AG04450 (cell line): ENCODE data around the gene GID8. TPM values are rescaled to one million over a fixed set of nuclear protein-coding genes. Genes with fewer than 3 reads are reported as not detected.

Experiments used
- CTCF ChIA-PET: fragments of 300-600, 350-600 bp; formaldehyde crosslinking; extraction: SDS; loops from one replicate; lab custom pipeline; 2022; ENCODE audit warnings: antibody characterized with exemption, inconsistent platforms; lab: Charles Lee
- POLR2A ChIA-PET: fragments of 350-600 bp; formaldehyde crosslinking; extraction: SDS; loops from one replicate; lab custom pipeline; 2021; ENCODE audit warnings: antibody characterized with exemption, inconsistent platforms; lab: Yijun Ruan, JAX
- DNase-seq: peaks from one replicate; pipeline ENCODE4 v3.0.0-alpha.2; 2011; ENCODE audit warnings: low read depth, low spot score
- H3K27ac ChIP-seq: one replicate; pipeline ENCODE4 v1.5.1; 2012; ENCODE audit warnings: low read depth, low read length, control low read depth
- H3K27me3 ChIP-seq: one replicate; pipeline ENCODE4 v1.6.0; 2012; ENCODE audit warnings: low read length; ENCODE audit not compliant: control insufficient read depth, insufficient read depth
- H3K4me3 ChIP-seq: 2 replicates; pipeline ENCODE4 v1.5.1; 2011; ENCODE audit warnings: mild to moderate bottlenecking, low read depth, low read length, control low read depth
- H3K9me3 ChIP-seq: 2 replicates; pipeline ENCODE4 v1.5.1; 2012; ENCODE audit warnings: low read length; ENCODE audit not compliant: control insufficient read depth, insufficient read depth
- polyA plus RNA-seq: library from polyadenylated mRNA; depleted of rRNA; stranded (reverse); fragments of >200 nt; gene quantifications from 2 replicates; pipeline ENCODE4 v1.2.3, GENCODE V29; 2011
- TF ChIP-seq, protein P1 (sequence below): IDR thresholded peaks from 2 replicates; pipeline ENCODE4 v1.5.1; 2011; ENCODE audit warnings: low read depth, low read length, control low read depth, inconsistent platforms

GID8 gene
- polyA plus RNA-seq, 1 experiment = 24.4 TPM

- TF ChIP-seq, protein P1, sequence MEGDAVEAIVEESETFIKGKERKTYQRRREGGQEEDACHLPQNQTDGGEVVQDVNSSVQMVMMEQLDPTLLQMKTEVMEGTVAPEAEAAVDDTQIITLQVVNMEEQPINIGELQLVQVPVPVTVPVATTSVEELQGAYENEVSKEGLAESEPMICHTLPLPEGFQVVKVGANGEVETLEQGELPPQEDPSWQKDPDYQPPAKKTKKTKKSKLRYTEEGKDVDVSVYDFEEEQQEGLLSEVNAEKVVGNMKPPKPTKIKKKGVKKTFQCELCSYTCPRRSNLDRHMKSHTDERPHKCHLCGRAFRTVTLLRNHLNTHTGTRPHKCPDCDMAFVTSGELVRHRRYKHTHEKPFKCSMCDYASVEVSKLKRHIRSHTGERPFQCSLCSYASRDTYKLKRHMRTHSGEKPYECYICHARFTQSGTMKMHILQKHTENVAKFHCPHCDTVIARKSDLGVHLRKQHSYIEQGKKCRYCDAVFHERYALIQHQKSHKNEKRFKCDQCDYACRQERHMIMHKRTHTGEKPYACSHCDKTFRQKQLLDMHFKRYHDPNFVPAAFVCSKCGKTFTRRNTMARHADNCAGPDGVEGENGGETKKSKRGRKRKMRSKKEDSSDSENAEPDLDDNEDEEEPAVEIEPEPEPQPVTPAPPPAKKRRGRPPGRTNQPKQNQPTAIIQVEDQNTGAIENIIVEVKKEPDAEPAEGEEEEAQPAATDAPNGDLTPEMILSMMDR = no peak
- no peak for DNase-seq
- CTCF ChIA-PET = interaction anchor here (1.1 to 2.8 kb wide), 2 partner anchors 30 to 79 kb away, joined by 3 to 9 read pairs; no protein-coding TSS in a partner anchor
- no peaks in the 10 kb centered on the region; the same call in 1 of the 2 replicates for H3K9me3 ChIP-seq
- H3K27me3 ChIP-seq = peaks cover 56% of the 10 kb centered on the region
- no peak overlapping the region for H3K27ac ChIP-seq
- POLR2A ChIA-PET = interaction anchor here (0.6 kb wide), 1 partner anchor 51 kb away, joined by 5 read pairs; no protein-coding TSS in a partner anchor
- H3K4me3 ChIP-seq = no peak overlapping the region
These were observed 41.4 kb downstream of the GID8 start for GRCh38 chr20:62979310-62979709.

- Histone ChIP-seq H3K27me3 (peaks cover 54% of the 10 kb centered on the region), H3K4me3 (no peak overlapping the region), H3K27ac (no peak overlapping the region), H3K9me3 (no peaks in the 10 kb centered on the region; the same call in 1 of the 2 replicates)
- TF ChIP-seq, protein P1 = no peak
- ChIA-PET POLR2A (no interaction called here), CTCF (interaction anchor here (0.8 to 3.0 kb wide), 3 partner anchors 7 to 29 kb away, joined by 3 to 11 read pairs (median 9); no protein-coding TSS in a partner anchor)
- DNase-seq = no peak
These were observed 42.0 kb downstream of the GID8 start for GRCh38 chr20:62979876-62980373.

DNA sequence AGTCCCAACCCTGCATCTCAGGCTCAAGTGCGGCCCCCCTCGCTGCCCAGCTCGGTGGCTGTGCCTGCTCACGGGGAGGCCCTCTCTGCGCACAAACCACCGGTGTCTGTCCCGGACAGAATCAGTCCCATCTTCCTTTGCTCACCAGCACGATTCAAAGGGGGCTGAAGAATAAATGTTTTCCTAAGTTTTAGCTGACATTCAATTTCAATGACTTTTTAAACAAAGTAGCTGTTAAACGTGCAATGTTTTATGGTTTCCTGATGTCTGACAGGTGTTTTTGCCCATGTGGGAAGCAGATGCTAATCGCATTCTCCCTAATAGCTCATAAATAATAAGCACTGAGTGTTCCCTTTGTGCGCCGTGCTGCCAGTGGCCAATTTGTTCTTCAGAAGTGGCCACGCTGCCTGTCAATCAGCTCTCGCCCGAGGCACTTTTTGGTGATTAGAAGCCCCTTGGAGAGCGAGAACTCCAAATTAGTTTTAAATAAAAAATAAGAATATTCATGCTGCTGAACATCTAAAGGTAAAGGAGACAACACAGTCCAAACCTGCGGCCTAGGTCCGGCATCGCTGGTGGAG lies 42.5 kb downstream of the GID8 start:
- no peak overlapping the region for H3K27ac ChIP-seq
- peaks cover 53% of the 10 kb centered on the region for H3K27me3 ChIP-seq
- no peak overlapping the region for H3K4me3 ChIP-seq
- DNase-seq = no peak
- CTCF ChIA-PET = interaction anchor here (0.8 to 3.0 kb wide), 3 partner anchors 8 to 28 kb away, joined by 3 to 11 read pairs (median 9); no protein-coding TSS in a partner anchor
- no peaks in the 10 kb centered on the region; the same call in 1 of the 2 replicates for H3K9me3 ChIP-seq
- TF ChIP-seq, protein P1 = no peak
- POLR2A ChIA-PET = no interaction called here

DNA sequence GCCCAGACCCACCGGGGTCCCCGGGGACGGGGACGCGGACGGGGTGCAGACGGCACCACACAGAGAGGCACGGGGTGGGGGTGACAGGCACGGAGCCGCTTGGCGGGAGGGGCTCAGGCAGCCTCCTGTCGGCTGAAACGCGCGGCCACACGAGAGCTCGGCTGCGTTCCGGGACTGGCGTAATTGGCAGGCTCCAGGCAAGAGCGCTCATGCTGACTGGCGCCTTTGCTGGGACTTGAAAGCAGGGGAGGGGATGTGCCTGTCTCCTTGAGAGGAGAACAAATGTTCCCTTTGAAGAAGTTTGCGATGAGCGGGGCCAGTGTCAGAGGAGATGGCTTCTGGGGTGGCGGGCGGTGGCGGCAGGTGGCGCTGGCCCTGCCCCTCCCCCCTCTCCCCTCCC lies 43.0 kb downstream of the GID8 start:
- H3K27ac ChIP-seq = no peak overlapping the region
- TF ChIP-seq, protein P1 = no peak
- CTCF ChIA-PET = interaction anchor here (2.8 to 3.0 kb wide), 2 partner anchors 8 to 28 kb away, joined by 9 to 11 read pairs; no protein-coding TSS in a partner anchor
- H3K9me3 ChIP-seq = no peaks in the 10 kb centered on the region; the same call in 1 of the 2 replicates
- no peak overlapping the region for H3K4me3 ChIP-seq
- POLR2A ChIA-PET = no interaction called here
- no peak for DNase-seq
- peaks cover 55% of the 10 kb centered on the region for H3K27me3 ChIP-seq
